ENCODE data around the gene PEF1. TPM values are rescaled to one million over a fixed set of nuclear protein-coding genes. Genes with fewer than 3 reads are reported as not detected.
A peak's percentile ranks its signal among the peaks of the same experiment; 100 is the strongest.
"Not testable (repeated sequence)": the region's sequence is repeated elsewhere in the genome, so short reads cannot be mapped to it uniquely, and the experiment has no call there.

The PEF1 gene
- total RNA-seq, 4 donors from 2014 or later: 29.5 to 53.1 (median 42.7) TPM

DNA sequence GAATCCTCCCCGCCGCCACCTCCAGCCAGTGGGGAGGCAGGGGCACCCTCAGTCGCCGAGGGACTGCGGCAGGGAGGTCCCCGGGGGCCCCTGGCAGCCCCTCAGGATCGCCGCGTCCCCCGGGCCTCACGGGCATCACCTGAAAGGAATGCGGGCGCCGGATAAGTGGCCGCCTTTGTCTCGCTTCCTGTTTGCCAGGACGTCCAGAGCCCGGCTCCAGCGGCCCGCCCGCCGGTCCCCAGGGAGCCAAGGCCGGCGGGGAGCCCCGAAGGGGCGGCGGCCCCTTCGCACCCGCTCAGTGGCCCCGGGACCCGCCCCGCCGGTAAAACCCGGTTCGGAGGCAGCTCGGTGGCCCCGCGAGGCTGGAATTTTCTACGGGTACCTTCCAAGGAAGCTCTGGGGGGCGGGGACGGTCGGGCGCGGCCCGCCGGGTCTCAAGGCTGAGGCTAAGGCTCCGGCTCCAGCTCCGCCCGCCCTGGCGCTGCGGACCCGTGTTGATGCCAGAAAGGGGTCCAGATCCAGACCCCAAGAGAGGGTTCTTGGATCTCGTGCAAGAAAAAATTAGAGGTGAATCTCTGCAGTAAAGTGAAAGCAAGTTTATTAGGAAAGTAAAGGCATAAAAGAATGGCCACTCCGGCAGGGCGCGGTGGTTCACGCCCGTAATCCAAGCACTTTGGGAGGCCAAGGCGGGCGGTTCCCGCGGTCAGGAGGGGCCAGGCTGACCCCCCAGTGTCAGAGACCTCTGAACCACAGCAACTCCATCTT lies 55.7 kb downstream of the PEF1 start:
- intact Hi-C loops (cut with DNase I; ENCODE audit: low total_unique reads): no loop called here
- Histone ChIP-seq H3K4me3 (peak overlapping the region; percentile 28 to 63 (median 47)), H3K27ac (peak overlapping the region; percentile 49 to 83 (median 66)), H3K9me3 (no peaks in the 10 kb centered on the region), H3K36me3 (no peaks in the 10 kb centered on the region), H3K4me1 (peaks cover 19 to 21% of the 10 kb centered on the region in 2 donors), H3K27me3 (peaks cover 0 to 13% (median 6%) of the 10 kb centered on the region in 3 donors)
- DNase-seq (no peak), ATAC-seq (peak in 1 of 2 donors; percentile 20)
- TF ChIP-seq, protein P1, sequence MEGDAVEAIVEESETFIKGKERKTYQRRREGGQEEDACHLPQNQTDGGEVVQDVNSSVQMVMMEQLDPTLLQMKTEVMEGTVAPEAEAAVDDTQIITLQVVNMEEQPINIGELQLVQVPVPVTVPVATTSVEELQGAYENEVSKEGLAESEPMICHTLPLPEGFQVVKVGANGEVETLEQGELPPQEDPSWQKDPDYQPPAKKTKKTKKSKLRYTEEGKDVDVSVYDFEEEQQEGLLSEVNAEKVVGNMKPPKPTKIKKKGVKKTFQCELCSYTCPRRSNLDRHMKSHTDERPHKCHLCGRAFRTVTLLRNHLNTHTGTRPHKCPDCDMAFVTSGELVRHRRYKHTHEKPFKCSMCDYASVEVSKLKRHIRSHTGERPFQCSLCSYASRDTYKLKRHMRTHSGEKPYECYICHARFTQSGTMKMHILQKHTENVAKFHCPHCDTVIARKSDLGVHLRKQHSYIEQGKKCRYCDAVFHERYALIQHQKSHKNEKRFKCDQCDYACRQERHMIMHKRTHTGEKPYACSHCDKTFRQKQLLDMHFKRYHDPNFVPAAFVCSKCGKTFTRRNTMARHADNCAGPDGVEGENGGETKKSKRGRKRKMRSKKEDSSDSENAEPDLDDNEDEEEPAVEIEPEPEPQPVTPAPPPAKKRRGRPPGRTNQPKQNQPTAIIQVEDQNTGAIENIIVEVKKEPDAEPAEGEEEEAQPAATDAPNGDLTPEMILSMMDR (IDR thresholded peaks at IDR 0.05 in 4 of 5, conservative IDR thresholded peaks at IDR 0.05 in 1 of 5): no peak
- TF ChIP-seq POLR2A (IDR thresholded peaks at IDR 0.05): no peak
- in situ Hi-C loops (cut with MboI; ENCODE audit: low sequenced_read_pairs in 4 of 4): no loop called here

DNA sequence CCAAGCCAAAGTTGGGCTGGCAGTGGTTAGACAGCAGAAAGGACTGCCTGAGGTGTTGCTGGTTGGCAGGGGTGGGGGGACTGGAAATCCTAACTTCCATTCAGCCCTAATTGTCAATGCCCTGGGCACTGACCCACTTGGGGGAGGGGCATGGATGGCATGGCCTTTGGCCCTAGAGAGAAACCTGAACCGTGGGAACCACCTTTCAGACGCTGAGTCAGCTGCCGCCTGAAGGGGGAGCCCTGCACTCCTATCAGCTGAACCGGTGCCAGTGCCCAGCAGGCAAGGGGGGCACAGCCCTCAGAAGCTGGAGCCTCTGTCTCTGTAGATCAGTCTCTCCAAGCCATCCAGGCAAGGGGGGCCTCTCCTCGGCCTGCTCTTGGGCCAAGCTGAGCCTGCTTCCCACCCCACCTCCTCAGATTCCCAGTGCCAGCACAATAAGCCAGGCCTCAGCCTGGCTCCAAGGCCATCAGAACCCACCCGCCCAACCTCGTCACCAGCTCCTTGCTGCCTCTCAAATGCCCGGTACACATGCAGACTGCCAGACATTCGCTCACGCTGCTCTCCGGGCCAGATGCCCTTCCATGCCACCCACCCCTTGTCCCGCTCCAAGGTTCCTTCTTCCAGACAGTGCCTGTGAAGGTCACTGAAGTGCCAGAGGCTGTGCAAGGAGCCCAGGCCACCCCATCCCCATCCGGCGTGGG lies 56.8 kb downstream of the PEF1 start:
- in situ Hi-C loops (cut with MboI; ENCODE audit: low sequenced_read_pairs in 4 of 4) (no loop called here), intact Hi-C loops (cut with DNase I; ENCODE audit: low total_unique reads) (no loop called here)
- DNase-seq: peak in 1 of 2 donors; percentile 31
- Histone ChIP-seq H3K4me3 (no peak overlapping the region), H3K27ac (peak overlapping the region; percentile 49 to 83 (median 66)), H3K9me3 (no peaks in the 10 kb centered on the region), H3K4me1 (peaks cover 23 to 25% of the 10 kb centered on the region in 2 donors), H3K36me3 (no peaks in the 10 kb centered on the region), H3K27me3 (peaks cover 0 to 13% (median 6%) of the 10 kb centered on the region in 3 donors)
- ATAC-seq: peak in 1 of 2 donors; percentile 35
- no peak for TF ChIP-seq POLR2A (IDR thresholded peaks at IDR 0.05)
- TF ChIP-seq, protein P1 (IDR thresholded peaks at IDR 0.05 in 4 of 5, conservative IDR thresholded peaks at IDR 0.05 in 1 of 5): peak; percentile 24 to 64 (median 50)

DNA sequence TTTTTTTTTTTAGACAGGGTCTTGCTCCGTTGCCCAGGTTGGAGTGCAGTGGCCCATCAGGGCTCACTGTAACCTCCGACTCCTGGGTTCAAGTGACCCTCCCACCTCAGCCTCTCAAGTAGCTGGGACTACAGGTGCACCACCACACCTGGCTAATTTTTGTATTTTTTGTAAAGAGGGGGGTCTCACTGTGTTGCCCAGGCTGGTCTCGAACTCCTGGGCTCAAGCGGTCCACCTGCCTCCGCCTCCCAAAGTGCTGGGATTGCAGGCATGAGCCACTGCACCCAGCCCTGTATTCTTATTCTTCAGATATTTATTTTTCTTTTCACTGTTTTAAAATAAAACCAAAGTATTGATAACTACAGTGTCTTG lies 57.4 kb downstream of the PEF1 start:
- DNase-seq; H3K36me3 ChIP-seq; intact Hi-C loops (cut with DNase I; ENCODE audit: low total_unique reads); ATAC-seq; in situ Hi-C loops (cut with MboI; ENCODE audit: low sequenced_read_pairs in 4 of 4); H3K9me3 ChIP-seq; H3K4me3 ChIP-seq: not testable (repeated sequence)
- Histone ChIP-seq H3K27me3 (peaks cover 0 to 13% (median 6%) of the 10 kb centered on the region in 3 donors), H3K27ac (peak overlapping the region; percentile 49 to 83 (median 66)), H3K4me1 (peaks cover 23 to 25% of the 10 kb centered on the region in 2 donors)

DNA sequence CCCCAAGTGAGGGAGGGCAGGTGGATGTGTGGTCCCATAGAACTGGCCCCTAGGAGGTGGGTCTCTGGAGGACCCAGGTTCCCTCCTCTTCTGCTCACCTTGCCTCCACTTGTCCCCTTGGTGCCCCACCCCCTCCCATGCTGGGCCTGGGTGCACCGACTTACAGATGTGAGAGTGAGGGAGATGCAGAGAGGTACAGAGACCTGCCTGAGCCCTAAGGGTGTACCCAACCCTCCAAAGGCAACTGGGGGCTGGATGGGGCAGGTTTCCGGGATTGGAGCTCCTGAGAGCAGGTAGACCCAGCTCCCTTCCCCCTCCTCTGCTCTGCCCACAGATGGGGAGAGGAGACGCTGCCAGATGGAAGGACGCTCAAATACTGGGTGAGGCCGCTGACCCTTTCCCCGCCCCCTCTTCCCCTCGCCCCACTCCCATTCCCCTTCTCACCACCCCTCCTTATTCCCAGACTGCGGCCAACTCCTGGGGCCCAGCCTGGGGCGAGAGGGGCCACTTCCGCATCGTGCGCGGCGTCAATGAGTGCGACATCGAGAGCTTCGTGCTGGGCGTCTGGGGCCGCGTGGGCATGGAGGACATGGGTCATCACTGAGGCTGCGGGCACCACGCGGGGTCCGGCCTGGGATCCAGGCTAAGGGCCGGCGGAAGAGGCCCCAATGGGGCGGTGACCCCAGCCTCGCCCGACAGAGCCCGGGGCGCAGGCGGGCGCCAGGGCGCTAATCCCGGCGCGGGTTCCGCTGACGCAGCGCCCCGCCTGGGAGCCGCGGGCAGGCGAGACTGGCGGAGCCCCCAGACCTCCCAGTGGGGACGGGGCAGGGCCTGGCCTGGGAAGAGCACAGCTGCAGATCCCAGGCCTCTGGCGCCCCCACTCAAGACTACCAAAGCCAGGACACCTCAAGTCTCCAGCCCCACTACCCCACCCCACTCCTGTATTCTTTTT lies 58.0 kb downstream of the PEF1 start:
- ATAC-seq (no peak), DNase-seq (no peak)
- Histone ChIP-seq H3K4me1 (peaks cover 23 to 25% of the 10 kb centered on the region in 2 donors), H3K4me3 (no peak overlapping the region), H3K27ac (peak overlapping the region in 3 of 4 donors; percentile 65 to 83 (median 67)), H3K9me3 (no peaks in the 10 kb centered on the region), H3K27me3 (peaks cover 0 to 13% (median 6%) of the 10 kb centered on the region in 3 donors), H3K36me3 (no peaks in the 10 kb centered on the region)
- intact Hi-C loops (cut with DNase I; ENCODE audit: low total_unique reads): no loop called here
- no peak for TF ChIP-seq POLR2A (IDR thresholded peaks at IDR 0.05)
- TF ChIP-seq, protein P1 (IDR thresholded peaks at IDR 0.05 in 4 of 5, conservative IDR thresholded peaks at IDR 0.05 in 1 of 5): no peak
- in situ Hi-C loops (cut with MboI; ENCODE audit: low sequenced_read_pairs in 4 of 4): no loop called here
